CD4-positive, alpha-beta T cell treated with Interleukin-1 beta for 1 hour (primary cell): ENCODE data around the gene PTDSS2.
A peak's percentile ranks its signal among the peaks of the same experiment; 100 is the strongest.

Source experiments
- DNase-seq, 2 donors: peaks; one replicate each; pipeline ENCODE4 v3.0.0-alpha.2; 2020 to 2022

Gene PTDSS2

DNA sequence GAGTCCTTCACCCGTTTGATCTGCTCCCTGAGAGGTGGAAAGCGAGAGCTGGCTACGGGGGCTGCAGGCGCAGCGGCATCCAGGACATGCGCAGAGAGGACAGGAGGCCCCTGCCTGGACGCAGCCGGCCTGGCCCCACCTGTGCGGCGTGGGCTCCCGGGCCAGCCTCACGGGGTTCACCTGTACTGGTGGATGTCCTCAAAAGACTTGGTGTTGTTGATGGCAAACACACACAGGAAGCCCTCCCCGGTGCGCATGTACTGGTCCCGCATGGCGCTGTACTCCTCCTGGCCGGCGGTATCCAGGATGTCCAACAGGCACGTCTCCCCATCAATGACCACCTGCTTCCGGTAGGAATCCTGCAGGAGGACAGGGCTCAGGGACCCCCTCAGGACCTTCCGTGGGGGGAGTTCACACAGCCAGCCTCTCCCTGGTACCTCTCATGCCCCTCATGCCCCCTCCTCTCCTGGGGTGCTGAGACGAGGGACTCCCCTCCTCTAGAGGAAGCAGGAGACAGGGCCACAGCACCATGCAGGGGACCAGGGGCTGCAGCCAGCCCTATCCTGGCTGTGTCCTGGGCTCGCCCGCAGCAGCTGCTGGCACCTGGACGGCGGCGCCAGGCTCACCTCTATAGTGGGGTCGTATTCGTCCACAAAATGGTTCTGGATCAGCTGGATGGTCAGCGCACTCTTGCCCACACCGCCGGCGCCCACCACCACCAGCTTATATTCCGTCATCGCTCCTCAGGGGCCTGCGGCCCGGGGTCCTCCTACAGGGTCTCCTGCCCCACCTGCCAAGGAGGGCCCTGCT is 83.7 kb downstream of the PTDSS2 start:
- no peak for DNase-seq

- no peak for DNase-seq
These were observed 84.5 kb downstream of the PTDSS2 start for GRCh38 chr11:534396-535209.

GRCh38 chr11:535210-535518 is 85.1 kb downstream of the PTDSS2 start:
- no peak for DNase-seq

- DNase-seq = peak; percentile 96
These were observed 85.7 kb downstream of the PTDSS2 start, which contains the start of gene HRAS for GRCh38 chr11:535519-536454. HRAS (minus strand) TSS chr11:535576.

DNA sequence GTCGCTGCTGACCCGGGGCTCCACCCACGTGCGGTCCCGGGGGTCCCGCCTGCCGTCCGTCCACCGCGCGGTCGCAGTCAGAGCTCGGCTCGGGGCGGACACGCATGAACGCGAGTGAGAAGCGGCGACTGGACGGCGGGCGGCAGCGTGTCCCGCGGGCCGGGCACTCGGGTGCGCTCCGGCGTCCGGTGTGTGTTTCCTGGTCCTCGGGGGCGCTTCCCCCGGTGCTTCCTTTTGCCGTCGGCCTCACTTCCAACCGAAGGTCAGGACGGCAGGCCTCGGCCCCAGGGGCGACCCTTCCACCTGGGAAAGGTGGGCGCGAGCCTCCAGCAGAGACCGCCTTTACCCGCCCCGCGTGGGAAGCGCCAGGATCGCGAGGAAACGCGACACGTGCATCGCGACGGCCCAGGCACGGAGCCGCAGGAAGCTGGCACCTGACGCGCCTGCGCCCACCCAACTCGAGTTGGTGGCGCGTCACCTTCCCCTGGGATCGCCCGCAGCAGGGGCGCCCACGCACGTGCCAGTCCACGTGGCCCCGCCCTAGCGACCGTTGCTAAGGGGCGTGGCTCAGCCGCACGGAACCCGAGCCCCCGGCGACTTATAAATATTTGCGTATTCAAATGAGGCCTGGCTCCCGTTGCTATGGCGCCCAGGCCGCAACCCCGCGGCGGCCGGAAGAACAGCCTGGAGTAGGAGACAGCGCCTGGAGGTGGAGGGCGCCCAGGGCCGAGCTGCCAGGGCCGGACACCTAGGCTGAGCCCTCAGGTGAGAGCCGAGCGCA is 87.0 kb downstream of the PTDSS2 start, which contains the start of gene LRRC56:
TSS of gene LRRC56 (plus strand) at position 687 of the 781 bp plus-strand sequence. CDS start 3,158 bp downstream, outside the sequence.
- peak; percentile 96 to 97 for DNase-seq

DNA sequence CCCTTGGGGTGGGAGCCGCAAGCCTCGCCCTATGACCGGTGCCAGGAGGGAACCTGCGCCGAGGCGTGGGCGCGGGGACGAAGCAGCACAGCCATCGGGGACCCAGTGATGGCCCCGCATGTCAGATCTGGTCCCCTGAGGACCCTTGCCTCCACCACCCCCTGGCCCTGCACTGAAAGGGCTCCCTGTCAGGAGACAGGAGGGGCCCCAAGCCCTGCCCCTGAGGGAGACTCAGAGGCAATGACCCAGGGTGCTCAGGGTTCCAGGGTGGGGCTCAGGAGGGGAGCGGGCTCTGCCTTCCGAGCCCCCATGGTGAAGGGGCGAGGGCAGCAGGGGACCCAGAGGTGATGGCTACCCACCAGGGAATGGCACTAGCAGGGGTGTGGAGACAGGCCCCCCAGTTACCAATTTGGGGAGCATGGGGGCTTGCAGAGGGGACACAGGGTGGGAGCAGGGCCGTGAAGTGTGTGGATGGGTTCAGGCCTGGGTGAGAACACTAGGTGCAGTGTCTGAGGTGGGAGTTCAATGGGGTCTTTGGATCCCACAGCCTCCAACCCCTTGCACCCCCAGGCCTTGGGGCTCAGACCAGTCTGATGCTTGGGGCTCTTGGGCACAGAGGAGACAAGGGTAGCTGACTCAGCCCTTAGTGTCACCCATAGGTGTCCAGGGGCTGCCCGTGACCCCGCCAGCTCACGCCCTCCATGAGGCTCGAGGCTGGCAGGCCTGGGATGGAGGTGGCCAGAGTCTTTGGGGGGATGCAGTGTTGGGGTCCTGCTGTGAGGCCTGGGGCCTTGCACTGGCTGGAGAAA is 87.7 kb downstream of the PTDSS2 start:
- no peak for DNase-seq

DNA sequence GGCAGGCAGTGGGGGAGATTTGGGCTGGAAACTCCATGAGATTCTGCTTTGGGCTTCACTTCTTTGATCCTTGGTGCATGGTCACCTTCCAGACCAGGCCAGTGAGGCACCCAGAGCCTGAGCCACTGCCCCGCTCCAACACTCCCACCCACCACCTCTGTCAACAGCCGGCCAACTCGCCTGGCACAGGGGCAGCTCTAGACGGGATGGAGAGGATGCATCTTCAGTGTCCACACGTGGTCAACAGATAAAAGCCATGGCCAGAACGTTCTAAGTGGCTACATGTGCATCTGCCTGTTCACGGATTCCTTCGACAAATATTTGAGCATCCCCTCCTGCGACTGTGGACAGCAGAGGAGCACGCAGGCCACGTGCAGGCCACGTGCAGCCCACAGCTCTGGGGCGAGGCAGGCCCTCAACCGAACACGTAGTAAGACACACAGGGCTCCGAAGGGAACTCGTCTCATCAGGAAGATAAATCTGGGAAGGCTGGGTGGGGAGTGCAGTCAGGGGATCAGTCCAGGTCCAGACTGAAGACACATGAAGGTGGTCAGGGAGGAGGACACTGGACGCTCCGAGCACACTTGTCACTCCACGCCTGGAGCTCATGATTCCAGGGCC is 88.5 kb downstream of the PTDSS2 start:
- DNase-seq = no peak

DNA sequence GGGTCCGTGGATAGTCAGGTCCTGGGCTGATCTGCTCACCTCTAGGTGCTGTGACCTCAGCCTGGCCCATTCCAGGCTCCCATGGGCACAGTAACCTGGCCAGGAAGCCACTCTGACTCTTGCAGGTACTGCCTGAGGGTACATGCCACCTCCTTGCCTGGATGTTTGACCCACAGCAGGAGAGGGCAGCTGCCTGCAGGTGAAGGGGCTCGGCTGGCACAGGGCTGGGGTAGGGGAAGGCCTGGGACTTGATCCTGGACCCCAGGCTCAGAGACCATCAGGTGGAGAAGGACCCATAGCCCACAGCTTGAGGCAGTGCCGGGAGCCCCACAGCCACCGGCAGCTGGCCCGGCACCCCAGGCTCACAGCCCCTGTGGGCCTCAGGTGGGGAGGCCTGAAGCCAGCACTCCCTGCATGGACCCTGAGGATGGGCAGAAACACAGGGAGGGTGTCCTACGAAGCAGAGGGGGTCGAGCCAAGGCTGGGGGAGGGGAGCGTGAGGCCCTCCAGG is 89.9 kb downstream of the PTDSS2 start:
- DNase-seq = no peak
